AG04450 (cell line): Measurements from ENCODE around the gene PPT2. TPM values are rescaled to one million over a fixed set of nuclear protein-coding genes. Genes with fewer than 3 reads are reported as not detected.

Experiments used
- CTCF ChIA-PET: fragments of 300-600, 350-600 bp; formaldehyde crosslinking; extraction: SDS; loops from one replicate; lab custom pipeline; 2022; ENCODE audit warnings: antibody characterized with exemption, inconsistent platforms; lab: Charles Lee
- POLR2A ChIA-PET: fragments of 350-600 bp; formaldehyde crosslinking; extraction: SDS; loops from one replicate; lab custom pipeline; 2021; ENCODE audit warnings: antibody characterized with exemption, inconsistent platforms; lab: Yijun Ruan, JAX
- DNase-seq: peaks from one replicate; pipeline ENCODE4 v3.0.0-alpha.2; 2011; ENCODE audit warnings: low read depth, low spot score
- H3K27ac ChIP-seq: one replicate; pipeline ENCODE4 v1.5.1; 2012; ENCODE audit warnings: low read depth, low read length, control low read depth
- H3K27me3 ChIP-seq: one replicate; pipeline ENCODE4 v1.6.0; 2012; ENCODE audit warnings: low read length; ENCODE audit not compliant: control insufficient read depth, insufficient read depth
- H3K4me3 ChIP-seq: 2 replicates; pipeline ENCODE4 v1.5.1; 2011; ENCODE audit warnings: mild to moderate bottlenecking, low read depth, low read length, control low read depth
- H3K9me3 ChIP-seq: 2 replicates; pipeline ENCODE4 v1.5.1; 2012; ENCODE audit warnings: low read length; ENCODE audit not compliant: control insufficient read depth, insufficient read depth
- CTCF ChIP-seq: IDR thresholded peaks from 2 replicates; pipeline ENCODE4 v1.5.1; 2011; ENCODE audit warnings: low read depth, low read length, control low read depth, inconsistent platforms
- polyA plus RNA-seq: library from polyadenylated mRNA; depleted of rRNA; stranded (reverse); fragments of >200 nt; gene quantifications from 2 replicates; pipeline ENCODE4 v1.2.3, GENCODE V29; 2011

Gene PPT2
- polyA plus RNA-seq, 1 experiment, result 12.6 TPM

GRCh38 chr6:32152769-32153563 lies 975 bp upstream of the PPT2 start:
- Histone ChIP-seq H3K9me3 (peaks cover 13% of the 10 kb centered on the region), H3K27me3 (peaks cover 17% of the 10 kb centered on the region), H3K4me3 (peak overlapping the region; percentile 79), H3K27ac (peak overlapping the region; percentile 81)
- TF ChIP-seq CTCF, result no peak
- POLR2A ChIA-PET, result interaction anchor here (0.7 to 1.0 kb wide), 2 partner anchors 25 to 46 kb away, joined by 4 read pairs; partner anchors contain the start of gene ATF6B
- no peak for DNase-seq
- CTCF ChIA-PET, result interaction anchor here (1.0 to 1.5 kb wide), 2 partner anchors 37 to 42 kb away, joined by 4 to 5 read pairs; no protein-coding TSS in a partner anchor

GRCh38 chr6:32154514-32155161 lies 697 bp downstream of the PPT2 start:
- CTCF ChIA-PET, result interaction anchor here (0.8 to 1.1 kb wide), 4 partner anchors 22 to 364 kb away, joined by 3 to 4 read pairs (median 4); no protein-coding TSS in a partner anchor
- TF ChIP-seq CTCF, result peak; percentile 55
- POLR2A ChIA-PET, result interaction anchor here (1.1 to 1.2 kb wide), 2 partner anchors 25 to 41 kb away, joined by 4 to 5 read pairs; partner anchors contain the start of gene FKBPL

GRCh38 chr6:32156891-32157290 lies 3.0 kb downstream of the PPT2 start:
- no peak for DNase-seq

More at GRCh38 chr6:32154514-32155161, 697 bp downstream of the PPT2 start:
- DNase-seq, result no peak
- Histone ChIP-seq H3K27me3 (peaks cover 3% of the 10 kb centered on the region), H3K9me3 (peaks cover 2% of the 10 kb centered on the region; the same call in 1 of the 2 replicates), H3K27ac (peak overlapping the region; percentile 81), H3K4me3 (peak overlapping the region; percentile 79)

GRCh38 chr6:32158052-32158451 lies 4.1 kb downstream of the PPT2 start:
- CTCF ChIA-PET, result interaction anchor here (0.7 to 3.2 kb wide), 3 partner anchors 37 to 110 kb away, joined by 3 to 10 read pairs (median 3); no protein-coding TSS in a partner anchor
- DNase-seq, result no peak

More at GRCh38 chr6:32156891-32157290, 3.0 kb downstream of the PPT2 start:
- H3K4me3 ChIP-seq, result no peak overlapping the region
- no peak overlapping the region for H3K27ac ChIP-seq
- ChIA-PET CTCF (interaction anchor here (3.2 kb wide), 1 partner anchor 38 kb away, joined by 10 read pairs; no protein-coding TSS in a partner anchor), POLR2A (no interaction called here)
- no peak for TF ChIP-seq CTCF
- H3K9me3 ChIP-seq, result no peaks in the 10 kb centered on the region; the same call in 1 of the 2 replicates
- H3K27me3 ChIP-seq, result no peaks in the 10 kb centered on the region

More at GRCh38 chr6:32158052-32158451, 4.1 kb downstream of the PPT2 start:
- Histone ChIP-seq H3K4me3 (no peak overlapping the region), H3K27me3 (no peaks in the 10 kb centered on the region), H3K9me3 (no peaks in the 10 kb centered on the region; the same call in 1 of the 2 replicates), H3K27ac (no peak overlapping the region)
- TF ChIP-seq CTCF, result no peak
- POLR2A ChIA-PET, result no interaction called here
